ENCODE results near the gene TSLP.

TSLP gene

DNA sequence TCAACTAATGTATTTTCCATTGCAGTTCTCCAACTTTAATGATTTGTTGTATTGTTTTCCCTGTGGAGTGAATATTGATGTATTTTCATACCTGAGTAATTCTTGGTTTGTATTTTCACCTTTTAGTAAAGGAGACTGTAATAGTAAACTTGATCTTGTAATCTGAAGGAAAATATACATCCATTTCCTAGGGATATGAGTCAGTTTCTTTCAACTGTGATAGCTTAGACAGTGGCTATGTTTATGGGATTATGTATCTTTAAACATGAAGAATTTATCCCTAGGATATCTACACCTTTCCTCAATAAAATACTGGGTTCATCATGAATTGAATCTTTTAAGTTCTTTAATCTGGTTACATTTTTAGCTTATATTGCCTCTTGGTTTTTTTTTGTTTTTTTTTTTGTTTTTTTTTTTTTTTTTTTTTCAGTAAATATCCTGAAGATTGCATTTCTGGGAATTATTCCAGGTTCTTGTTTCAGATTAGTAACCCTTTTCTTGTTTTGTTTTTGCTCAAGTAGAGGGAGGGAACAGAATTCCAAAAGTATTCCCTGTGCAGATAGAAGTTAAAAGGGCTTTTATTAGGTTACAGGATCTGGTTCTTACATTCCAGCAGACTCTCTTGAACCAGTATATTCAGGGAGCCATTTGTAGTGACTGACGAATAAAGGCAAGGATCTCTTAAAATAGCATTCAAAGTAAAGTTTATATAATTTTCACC, 27.7 kb downstream of the TSLP start:
- DNase-seq, result no peak

DNA sequence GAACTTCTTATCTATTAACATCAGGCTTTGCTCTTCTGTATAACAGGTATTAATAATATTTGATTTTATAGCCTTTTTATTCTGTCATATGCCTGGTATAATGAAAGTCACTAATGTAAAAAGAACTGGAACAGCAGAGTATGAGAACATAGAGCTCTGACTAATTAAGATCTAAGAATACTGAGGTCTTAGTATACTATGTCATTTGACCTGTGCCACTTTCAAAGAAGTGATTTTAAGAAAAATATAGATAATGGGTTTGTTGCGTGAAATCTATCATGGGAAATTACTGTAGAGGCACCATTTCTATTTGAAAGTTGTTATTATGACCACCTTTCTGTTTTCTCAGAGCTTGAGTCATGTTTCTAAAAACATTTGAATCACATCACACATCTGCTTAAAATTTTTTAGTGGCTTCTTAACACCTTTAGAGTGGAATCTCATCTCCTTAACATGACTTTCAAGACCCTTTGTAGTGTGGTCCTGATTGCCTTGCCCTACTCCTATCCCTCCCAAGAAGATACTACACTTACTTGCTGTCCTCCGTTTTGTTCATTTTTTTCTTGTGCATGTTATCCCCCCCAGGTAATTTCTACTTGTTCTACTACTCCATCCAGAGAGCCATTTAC, 34.9 kb downstream of the TSLP start:
- DNase-seq, result no peak

- DNase-seq, result no peak
Observed at GRCh38 chr5:111107371-111107770, 35.9 kb downstream of the TSLP start.

GRCh38 chr5:111111956-111112355, 40.4 kb downstream of the TSLP start:
- no peak for DNase-seq

DNA sequence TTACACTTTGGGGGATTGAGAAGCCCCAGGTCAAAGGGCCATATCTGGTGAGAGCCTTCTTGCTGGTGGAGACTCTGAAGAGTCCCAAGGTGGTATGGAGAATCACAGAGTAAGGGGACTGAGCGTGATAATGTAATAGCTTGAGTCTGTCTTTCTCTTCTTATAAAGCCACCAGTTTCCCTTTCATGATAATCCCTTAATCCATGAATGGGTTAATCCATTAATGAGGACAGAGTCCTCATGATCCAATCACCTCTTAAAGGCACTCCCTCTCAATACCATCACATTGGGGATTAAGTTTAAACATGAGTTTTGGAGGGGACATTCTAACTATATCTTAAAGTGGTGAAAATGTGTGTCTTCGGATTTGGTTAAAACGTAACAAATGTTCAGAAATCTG, 42.2 kb downstream of the TSLP start:
- DNase-seq, result no peak

DNA sequence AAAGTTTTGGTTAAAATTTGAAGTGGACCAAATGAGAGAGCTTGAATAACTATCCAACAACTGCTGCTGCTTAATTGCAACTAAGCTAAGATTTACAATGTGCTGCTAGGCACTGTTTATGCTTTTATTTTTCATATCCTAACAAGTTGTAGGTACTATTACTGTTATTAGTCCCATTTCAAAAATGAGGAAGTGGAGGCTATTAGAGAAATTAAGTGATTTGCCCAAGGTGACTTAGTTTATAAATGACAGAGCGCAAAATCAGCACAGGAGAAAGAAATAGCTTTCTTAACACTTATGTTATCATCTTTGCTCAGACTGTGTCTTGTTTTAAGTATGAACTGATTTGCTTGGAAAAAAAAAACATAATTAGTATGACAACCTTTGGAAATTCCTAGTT, 43.7 kb downstream of the TSLP start:
- no peak for DNase-seq

GRCh38 chr5:111116550-111116949, 45.0 kb downstream of the TSLP start:
- DNase-seq, result no peak

GRCh38 chr5:111117136-111117535, 45.6 kb downstream of the TSLP start:
- no peak for DNase-seq

GRCh38 chr5:111119221-111119620, 47.7 kb downstream of the TSLP start:
- no peak for DNase-seq

- no peak for DNase-seq
Observed at GRCh38 chr5:111119856-111120255, 48.3 kb downstream of the TSLP start.

DNA sequence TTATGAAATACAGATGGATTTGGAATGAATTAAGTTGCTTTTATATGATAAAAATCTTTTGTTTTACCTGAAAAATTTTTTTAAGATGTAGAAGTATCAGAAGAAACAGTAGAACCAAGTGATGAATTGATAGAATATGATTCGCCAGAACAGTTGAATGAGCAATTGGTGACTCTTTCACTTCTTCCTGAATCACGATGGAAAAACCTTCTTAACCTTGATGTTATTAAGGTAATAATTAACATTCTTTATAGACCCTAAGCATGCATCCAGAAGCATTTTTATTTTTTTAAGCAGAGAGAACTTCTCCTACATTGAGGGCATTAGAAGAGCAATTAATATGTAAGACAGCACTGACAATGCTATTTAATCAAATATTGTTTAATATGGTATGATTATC, 49.4 kb downstream of the TSLP start:
- DNase-seq, result no peak

DNA sequence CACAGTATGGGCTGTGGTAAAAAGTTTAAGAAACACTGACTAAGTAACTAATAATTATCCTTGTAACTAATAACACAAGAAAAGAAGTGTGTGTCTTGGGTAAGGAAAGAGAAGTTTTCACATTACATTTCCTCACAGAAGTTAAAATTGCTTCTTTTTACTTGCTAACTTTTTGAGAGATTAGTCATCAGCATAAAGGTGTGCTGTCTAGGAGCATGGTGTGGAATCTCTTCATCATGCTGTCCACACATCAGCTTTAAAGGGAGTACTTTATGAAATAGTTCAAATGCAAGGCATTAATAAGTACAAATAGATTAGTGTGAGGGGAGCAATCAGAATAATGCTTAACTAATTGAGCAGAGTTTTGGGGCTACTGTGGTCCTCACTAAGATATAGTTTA, 50.4 kb downstream of the TSLP start:
- no peak for DNase-seq

DNA sequence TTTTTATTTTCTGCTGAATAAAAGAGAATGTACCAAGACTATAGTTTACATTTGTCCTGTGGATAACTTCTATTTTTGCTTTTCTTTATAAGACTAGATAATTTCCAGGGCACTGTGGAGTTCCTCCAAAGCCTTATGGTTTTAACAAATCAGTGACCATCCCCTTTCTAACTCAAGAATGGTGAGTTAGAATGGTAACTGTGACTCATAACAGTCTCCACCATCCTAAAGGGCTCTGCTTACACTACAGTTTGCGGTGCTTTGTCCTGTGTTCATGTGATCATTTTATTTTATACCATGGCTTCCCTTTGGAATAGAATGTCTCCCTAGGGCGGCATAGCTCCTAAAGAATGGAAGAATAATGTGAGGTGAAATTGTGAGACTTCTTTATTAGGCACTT, 50.9 kb downstream of the TSLP start:
- DNase-seq, result no peak

DNA sequence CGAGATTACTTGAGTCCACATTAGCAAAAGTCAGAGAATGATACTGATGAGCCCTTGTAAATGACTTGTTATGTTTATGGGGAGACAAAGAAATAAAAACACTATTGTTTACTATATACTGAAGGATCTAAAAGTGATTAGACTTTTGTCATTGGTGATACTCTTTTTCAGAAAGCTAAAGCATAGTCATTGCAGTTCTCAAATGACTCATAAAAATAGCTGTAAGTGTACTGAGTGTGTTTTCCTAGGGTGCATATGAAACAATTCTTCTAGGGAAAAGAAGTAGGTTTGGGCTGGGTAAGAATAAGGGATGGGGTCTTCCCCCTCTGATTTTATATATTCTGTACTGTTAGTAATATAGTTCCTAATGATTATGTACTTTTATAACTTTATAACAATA, 53.3 kb downstream of the TSLP start:
- no peak for DNase-seq

- no peak for DNase-seq
Observed at GRCh38 chr5:111126896-111127295, 55.4 kb downstream of the TSLP start.

All from eye (tissue), 1 donor.